NT2/D1 (cell line): ENCODE results near the gene GHITM.

Experiments used
- SUZ12 ChIP-seq: IDR thresholded peaks from 2 replicates; pipeline ENCODE4 v1.6.1; 2011; ENCODE audit not compliant: insufficient read length, insufficient read depth; ENCODE audit errors: extremely low read depth
- YY1 ChIP-seq: IDR thresholded peaks from 2 replicates; pipeline ENCODE4 v1.6.1; 2011; ENCODE audit not compliant: insufficient read length, insufficient read depth
- ZNF274 ChIP-seq: IDR thresholded peaks from 2 replicates; pipeline ENCODE4 v1.6.1; 2011; ENCODE audit warnings: mild to moderate bottlenecking, low read depth, low read length

- TF ChIP-seq ZNF274 (no peak), YY1 (no peak), SUZ12 (no peak)
Observed at GRCh38 chr10:84098667-84099066, 40.6 kb upstream of the GHITM start.
